Nephron progenitor cell (in vitro differentiated cells): ENCODE data around the gene MSH5.

Source experiments
- DNase-seq: peaks from one replicate; pipeline ENCODE4 v3.0.0; 2021
- H3K27ac Mint-ChIP-seq: 2 replicates; pipeline ENCODE4 v1.8.0; 2021; ENCODE audit warnings: mild to moderate bottlenecking, moderate library complexity, mixed read lengths
- H3K27me3 Mint-ChIP-seq: 2 replicates; pipeline ENCODE4 v1.8.0; 2021; ENCODE audit warnings: mild to moderate bottlenecking, low read depth, mixed read lengths; ENCODE audit not compliant: poor library complexity
- H3K36me3 Mint-ChIP-seq: 2 replicates; pipeline ENCODE4 v1.8.0; 2021; ENCODE audit warnings: low read depth, mixed read lengths
- H3K4me1 Mint-ChIP-seq: 2 replicates; pipeline ENCODE4 v1.8.0; 2021; ENCODE audit warnings: mixed read lengths
- H3K4me3 Mint-ChIP-seq: 2 replicates; pipeline ENCODE4 v1.8.0; 2021; ENCODE audit warnings: mild to moderate bottlenecking, moderate library complexity, mixed read lengths
- H3K9me3 Mint-ChIP-seq: 2 replicates; pipeline ENCODE4 v1.8.0; 2021; ENCODE audit warnings: mild to moderate bottlenecking, moderate library complexity, mixed read lengths
- TF ChIP-seq, protein P1 (sequence below): fragments of 200-600 bp; sonication (generic); IDR thresholded peaks from 2 replicates; pipeline ENCODE4 v1.5.0; 2021; ENCODE audit warnings: antibody characterized with exemption

The MSH5 gene

DNA sequence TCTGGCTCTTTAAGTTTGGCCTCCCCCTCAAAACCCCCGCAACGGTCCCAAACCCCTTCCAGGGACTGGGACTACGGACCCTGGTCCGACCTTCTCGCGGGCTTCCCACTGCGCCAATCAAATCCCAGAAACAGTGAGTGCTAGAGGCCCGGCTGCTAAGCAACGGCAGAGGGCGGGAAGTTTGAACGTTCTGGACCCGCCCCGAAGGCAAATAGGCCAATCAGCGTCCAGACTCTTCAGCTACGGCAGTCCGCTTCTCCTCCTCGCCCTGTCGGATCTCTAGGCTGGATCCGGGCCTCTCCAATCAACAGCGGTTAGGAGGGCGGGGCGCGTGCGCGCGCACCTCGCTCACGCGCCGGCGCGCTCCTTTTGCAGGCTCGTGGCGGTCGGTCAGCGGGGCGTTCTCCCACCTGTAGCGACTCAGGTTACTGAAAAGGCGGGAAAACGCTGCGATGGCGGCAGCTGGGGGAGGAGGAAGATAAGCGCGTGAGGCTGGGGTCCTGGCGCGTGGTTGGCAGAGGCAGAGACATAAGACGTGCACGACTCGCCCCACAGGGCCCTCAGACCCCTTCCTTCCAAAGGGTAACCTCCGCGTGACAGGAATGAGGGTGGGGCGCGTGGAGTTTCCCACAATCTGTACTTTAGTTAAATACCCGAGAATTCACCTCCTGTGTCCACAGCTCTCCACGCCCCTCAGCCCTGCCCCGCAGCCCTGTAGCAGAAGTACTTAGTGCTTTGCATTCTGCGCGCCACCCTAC is at the start of gene MSH5:
MSH5 (plus strand) TSS at position 367 of the 758 bp plus-strand sequence. CDS start 462 bp downstream, outside the sequence.
- DNase-seq, result peak; percentile 95
- Mint-ChIP-seq H3K27ac (peak within 1 kb of the TSS; percentile 99), H3K9me3 (no peaks in the 10 kb centered on the region), H3K36me3 (peaks cover 22% of the 10 kb centered on the region), H3K4me3 (peak within 1 kb of the TSS; percentile 98), H3K27me3 (peaks cover 3% of the 10 kb centered on the region), H3K4me1 (peaks cover 91% of the 10 kb centered on the region)
- TF ChIP-seq, protein P1, sequence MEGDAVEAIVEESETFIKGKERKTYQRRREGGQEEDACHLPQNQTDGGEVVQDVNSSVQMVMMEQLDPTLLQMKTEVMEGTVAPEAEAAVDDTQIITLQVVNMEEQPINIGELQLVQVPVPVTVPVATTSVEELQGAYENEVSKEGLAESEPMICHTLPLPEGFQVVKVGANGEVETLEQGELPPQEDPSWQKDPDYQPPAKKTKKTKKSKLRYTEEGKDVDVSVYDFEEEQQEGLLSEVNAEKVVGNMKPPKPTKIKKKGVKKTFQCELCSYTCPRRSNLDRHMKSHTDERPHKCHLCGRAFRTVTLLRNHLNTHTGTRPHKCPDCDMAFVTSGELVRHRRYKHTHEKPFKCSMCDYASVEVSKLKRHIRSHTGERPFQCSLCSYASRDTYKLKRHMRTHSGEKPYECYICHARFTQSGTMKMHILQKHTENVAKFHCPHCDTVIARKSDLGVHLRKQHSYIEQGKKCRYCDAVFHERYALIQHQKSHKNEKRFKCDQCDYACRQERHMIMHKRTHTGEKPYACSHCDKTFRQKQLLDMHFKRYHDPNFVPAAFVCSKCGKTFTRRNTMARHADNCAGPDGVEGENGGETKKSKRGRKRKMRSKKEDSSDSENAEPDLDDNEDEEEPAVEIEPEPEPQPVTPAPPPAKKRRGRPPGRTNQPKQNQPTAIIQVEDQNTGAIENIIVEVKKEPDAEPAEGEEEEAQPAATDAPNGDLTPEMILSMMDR, result no peak

DNA sequence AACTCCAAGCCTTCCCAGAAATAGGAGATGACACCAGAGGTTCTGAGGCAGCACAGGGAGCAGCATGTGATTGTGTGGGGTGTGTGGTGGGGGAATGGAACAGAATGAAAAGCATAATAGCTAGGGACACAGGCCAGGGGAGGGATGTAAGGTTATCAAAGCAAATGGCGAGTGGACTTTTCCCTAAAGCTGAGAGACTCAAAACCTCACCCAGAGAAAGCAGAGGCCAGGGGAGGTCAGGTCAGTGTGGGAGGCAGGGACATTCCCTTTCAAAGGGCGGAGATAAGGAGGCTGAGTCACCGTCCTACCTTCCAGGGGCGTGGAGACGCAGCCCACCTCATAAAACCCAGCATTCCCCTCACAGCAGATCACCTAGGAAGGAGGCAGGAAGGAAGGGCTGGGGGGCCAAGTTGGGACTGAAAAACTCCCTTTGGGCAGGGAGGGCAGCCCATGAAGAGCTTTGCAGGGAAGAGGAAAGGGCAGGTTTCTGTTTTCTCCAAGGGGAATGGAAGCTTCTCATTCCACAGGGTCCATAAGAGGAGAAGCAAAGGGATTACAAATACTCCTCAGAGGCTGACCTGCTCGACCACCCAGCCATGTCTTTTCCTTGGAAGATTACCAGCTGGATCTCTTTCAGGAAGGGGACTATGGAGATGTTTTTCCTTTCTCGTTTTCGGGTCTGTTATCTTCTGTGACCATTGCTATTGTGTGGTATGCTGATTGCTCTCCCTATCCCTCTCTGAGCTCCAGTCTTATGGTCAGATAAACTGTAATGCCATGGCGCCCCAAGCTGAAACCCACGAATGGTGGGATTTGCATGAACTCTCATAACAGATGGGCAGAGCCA is 49.4 kb upstream of the MSH5 start:
- Mint-ChIP-seq H3K36me3 (peaks cover 65% of the 10 kb centered on the region), H3K27ac (peak overlapping the region; percentile 97), H3K27me3 (no peaks in the 10 kb centered on the region), H3K9me3 (no peaks in the 10 kb centered on the region), H3K4me3 (peak overlapping the region; percentile 29), H3K4me1 (peaks cover 13% of the 10 kb centered on the region)
- TF ChIP-seq, protein P1, result no peak
- no peak for DNase-seq

DNA sequence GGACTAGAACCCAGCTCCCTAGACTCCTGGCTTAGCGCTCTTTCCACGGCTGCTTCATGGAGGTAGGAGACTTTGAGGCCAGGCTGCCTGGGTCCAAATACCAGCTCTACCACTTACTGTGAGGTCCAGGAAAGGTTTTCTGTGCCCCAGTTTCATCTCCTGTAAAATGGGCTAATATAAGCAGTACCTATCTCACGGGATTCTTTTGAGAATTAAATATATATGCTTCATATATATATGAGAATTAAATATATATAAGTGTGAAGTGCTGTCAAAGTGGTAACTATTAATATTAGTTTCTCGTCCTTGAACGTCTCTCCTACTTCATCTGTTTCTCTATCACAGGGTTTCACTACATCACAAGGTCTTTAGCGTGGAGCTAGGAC is 48.7 kb upstream of the MSH5 start:
- Mint-ChIP-seq H3K36me3 (peaks cover 58% of the 10 kb centered on the region), H3K27me3 (no peaks in the 10 kb centered on the region), H3K9me3 (no peaks in the 10 kb centered on the region), H3K4me3 (no peak overlapping the region), H3K4me1 (peaks cover 13% of the 10 kb centered on the region), H3K27ac (peak overlapping the region; percentile 97)
- DNase-seq, result no peak
- TF ChIP-seq, protein P1, result no peak

DNA sequence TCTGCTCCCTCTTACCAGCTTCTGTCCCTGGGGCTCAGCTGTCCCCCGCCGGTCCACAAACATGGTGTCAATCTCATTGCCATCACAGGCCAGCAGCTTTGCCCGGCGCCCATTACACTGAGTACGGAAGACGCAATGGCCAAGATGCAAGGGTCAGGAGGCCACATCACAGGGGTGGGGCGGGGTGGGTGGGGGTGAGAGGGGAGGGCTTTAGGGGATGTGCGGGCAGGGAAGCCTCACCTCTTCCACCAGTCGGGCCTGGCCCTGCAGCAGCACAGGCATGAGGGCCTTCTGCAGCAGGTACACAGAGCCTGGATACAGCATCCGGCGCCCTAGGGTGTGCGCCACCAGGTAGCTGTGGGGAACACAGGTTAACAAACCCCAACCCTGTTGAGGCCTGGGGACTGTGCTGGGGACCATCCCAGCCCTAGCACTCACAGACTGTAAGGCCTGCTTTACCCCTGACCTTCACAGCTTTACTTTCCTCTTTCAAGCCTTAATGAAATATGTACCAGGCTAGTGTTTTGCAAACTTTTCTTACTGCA is 48.2 kb upstream of the MSH5 start:
- DNase-seq, result no peak
- H3K36me3 Mint-ChIP-seq, result peaks cover 58% of the 10 kb centered on the region
- peaks cover 13% of the 10 kb centered on the region for H3K4me1 Mint-ChIP-seq
- H3K27ac Mint-ChIP-seq, result no peak overlapping the region
- H3K9me3 Mint-ChIP-seq, result no peaks in the 10 kb centered on the region
- H3K4me3 Mint-ChIP-seq, result no peak overlapping the region
- H3K27me3 Mint-ChIP-seq, result no peaks in the 10 kb centered on the region
- TF ChIP-seq, protein P1, result no peak

DNA sequence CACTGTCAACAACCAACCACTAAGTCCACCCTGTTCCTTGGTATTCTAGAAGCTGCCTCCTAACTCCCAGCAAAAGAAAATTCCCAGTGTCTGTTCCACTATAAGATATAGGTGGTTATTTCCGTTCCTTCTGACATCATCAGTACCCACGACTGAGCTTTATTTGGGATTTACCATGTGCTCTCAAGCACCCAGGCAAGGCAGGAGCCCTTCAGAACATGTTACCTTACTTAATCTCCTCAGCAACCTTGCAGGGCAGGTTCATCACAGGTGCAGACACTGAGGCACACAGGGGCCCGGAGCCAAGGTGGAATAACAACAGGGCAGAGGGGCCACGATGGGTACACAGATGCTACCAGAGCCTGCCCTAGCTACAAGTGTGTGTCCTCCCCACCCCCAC is 47.5 kb upstream of the MSH5 start:
- peaks cover 58% of the 10 kb centered on the region for H3K36me3 Mint-ChIP-seq
- TF ChIP-seq, protein P1, result no peak

More for the DNA sequence above, 47.5 kb upstream of the MSH5 start:
- DNase-seq, result no peak
- Mint-ChIP-seq H3K4me1 (peaks cover 16% of the 10 kb centered on the region), H3K27me3 (no peaks in the 10 kb centered on the region), H3K9me3 (no peaks in the 10 kb centered on the region), H3K4me3 (no peak overlapping the region), H3K27ac (peak overlapping the region; percentile 76)
